Measurements from ENCODE around the gene PLK1. TPM values are rescaled to one million over a fixed set of nuclear protein-coding genes. Genes with fewer than 3 reads are reported as not detected.

Gene PLK1
- total and polyA plus RNA-seq, 2 of the 13 experiments (the other 11 are each of a cell fraction or from before 2014, with no cell fraction given), result 71.5 to 76.3 TPM

DNA sequence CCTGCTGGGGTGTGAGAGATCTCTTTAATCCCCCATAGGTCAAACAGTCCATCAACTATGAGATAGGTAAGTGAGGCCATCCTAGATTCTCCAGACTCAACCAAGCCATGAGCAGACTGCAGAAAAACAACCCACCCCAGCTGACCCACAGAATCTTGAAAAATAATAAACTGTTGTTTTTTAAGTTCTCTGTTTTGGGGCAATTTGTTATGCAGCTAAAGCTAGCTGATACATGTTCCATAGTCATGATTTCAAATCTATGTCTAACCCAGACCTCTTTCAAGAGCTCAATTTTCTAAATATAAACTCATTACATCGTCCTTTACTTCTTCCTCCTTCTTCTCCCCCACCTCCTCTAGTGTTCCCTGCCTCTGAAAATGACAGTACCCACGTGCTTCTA is 24.3 kb downstream of the PLK1 start:
- FAIRE-seq (no peak), ATAC-seq (no peak), DNase-seq (ENCODE audit: low spot score) (no peak)
- Histone ChIP-seq H3K27ac (ENCODE audit: extremely low read length, insufficient read depth, low read length) (no peak overlapping the region), H3K4me3 (replicated peaks in 1 of 3; ENCODE audit: insufficient read depth in 1 of 3, low read depth in 2 of 3, low read length in 3 of 3) (no peak overlapping the region), H3K4me2 (ENCODE audit: low read depth, low read length) (no peak overlapping the region), H3K27me3 (ENCODE audit: control insufficient read depth in 1 of 2, insufficient read depth in 2 of 2, low read length in 2 of 2) (no peaks in the 10 kb centered on the region), H4K20me1 (ENCODE audit: insufficient read depth, low read length) (no peaks in the 10 kb centered on the region), H3K9me3 (ENCODE audit: low read length) (no peaks in the 10 kb centered on the region), H3K9ac (ENCODE audit: insufficient read depth, low read depth, low read length) (no peak overlapping the region), H3K79me2 (ENCODE audit: insufficient read depth, low read length) (no peaks in the 10 kb centered on the region), H3K4me1 (ENCODE audit: insufficient read depth, low read length) (peaks cover 24% of the 10 kb centered on the region), H2AFZ (ENCODE audit: low read length) (no peak overlapping the region), H3K36me3 (replicated peaks in 1 of 2; ENCODE audit: control insufficient read depth in 1 of 2, insufficient read depth in 2 of 2, low read length in 2 of 2) (no peaks in the 10 kb centered on the region)
- in situ Hi-C loops (cut with HindIII; ENCODE audit: extremely low pct_ligation_motif_present, low pct_unique_long_range_greater_than_20kb) (no loop called here), intact Hi-C loops (cut with micrococcal nuclease; ENCODE audit: unreplicated experiment) (no loop called here)
- CTCF ChIA-PET (ENCODE audit: low intra/inter-chr PET ratio, low total read pairs), result no interaction called here
- peak; percentile 65; the same call in 1 of the 2 replicates for TF ChIP-seq CHD4 (IDR thresholded peaks at IDR 0.05; ENCODE audit: borderline replicate concordance, low read length)
- TF ChIP-seq TAF1 (CRISPR knock-in tag; IDR thresholded peaks at IDR 0.05), result no peak
- TF ChIP-seq RBAK (CRISPR knock-in tag; IDR thresholded peaks at IDR 0.05), result peak; percentile 96
- no peak for TF ChIP-seq RAD51 (IDR thresholded peaks at IDR 0.05; ENCODE audit: borderline replicate concordance)
- TF ChIP-seq, protein P1, sequence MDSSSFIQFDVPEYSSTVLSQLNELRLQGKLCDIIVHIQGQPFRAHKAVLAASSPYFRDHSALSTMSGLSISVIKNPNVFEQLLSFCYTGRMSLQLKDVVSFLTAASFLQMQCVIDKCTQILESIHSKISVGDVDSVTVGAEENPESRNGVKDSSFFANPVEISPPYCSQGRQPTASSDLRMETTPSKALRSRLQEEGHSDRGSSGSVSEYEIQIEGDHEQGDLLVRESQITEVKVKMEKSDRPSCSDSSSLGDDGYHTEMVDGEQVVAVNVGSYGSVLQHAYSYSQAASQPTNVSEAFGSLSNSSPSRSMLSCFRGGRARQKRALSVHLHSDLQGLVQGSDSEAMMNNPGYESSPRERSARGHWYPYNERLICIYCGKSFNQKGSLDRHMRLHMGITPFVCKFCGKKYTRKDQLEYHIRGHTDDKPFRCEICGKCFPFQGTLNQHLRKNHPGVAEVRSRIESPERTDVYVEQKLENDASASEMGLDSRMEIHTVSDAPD (CRISPR knock-in tag; IDR thresholded peaks at IDR 0.05), result no peak
- BruUV-seq (replicated peaks), result no TSS peak
- POLR2A ChIA-PET, result no interaction called here
- 27% methylated on average over 2 of the region's 2 CpGs for WGBS (ENCODE audit: low lambda C conversion rate)

DNA sequence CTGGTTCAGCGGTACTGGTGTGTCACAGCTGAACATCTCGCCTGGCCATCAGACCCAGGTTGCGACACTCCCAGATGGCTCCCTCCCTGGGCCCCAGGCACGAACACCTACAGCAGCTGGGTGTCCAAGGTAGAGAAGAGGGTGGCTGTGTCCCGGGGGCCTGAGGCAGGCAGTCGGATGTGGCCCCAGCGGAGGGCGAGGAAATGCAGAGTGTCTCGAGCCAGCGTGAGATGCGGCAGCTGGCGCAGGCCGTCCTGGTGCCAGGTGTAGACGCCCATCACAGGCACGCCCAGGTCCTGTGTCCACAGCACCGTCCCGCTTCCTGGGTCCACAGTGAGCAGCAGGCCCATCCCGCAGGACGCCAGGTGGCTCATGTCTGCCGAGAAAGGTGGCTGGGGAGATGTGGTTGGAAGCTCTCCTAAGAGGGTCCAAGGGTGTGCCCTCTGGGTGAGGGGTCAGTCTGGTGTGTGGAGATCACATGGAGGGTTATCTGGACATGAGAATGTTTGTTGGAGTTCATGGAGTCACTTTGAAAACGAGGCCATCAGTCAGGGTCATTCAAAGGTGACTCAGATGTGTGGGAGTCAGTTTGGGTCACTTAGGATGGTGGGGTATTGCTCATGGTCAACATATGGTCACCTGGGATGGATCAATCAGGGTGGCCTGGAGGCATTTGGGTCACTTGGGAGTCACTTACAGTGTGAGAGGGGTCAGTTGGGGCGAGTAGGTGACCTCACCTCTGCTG is 26.3 kb downstream of the PLK1 start:
- intact Hi-C loops (cut with micrococcal nuclease; ENCODE audit: unreplicated experiment), result no loop called here
- no peak for DNase-seq (ENCODE audit: low spot score)
- WGBS (ENCODE audit: low lambda C conversion rate), result 42% methylated on average over 22 of the region's 22 CpGs
- H3K9ac ChIP-seq (ENCODE audit: insufficient read depth, low read depth, low read length), result no peak overlapping the region
- ATAC-seq, result peak; percentile 64
- H3K4me2 ChIP-seq (ENCODE audit: low read depth, low read length), result peak overlapping the region; percentile 29
- peaks cover 25% of the 10 kb centered on the region for H3K4me1 ChIP-seq (ENCODE audit: insufficient read depth, low read length)
- peak; percentile 74 for FAIRE-seq
- in situ Hi-C loops (cut with HindIII; ENCODE audit: extremely low pct_ligation_motif_present, low pct_unique_long_range_greater_than_20kb), result no loop called here
- POLR2A ChIA-PET, result no interaction called here
- H4K20me1 ChIP-seq (ENCODE audit: insufficient read depth, low read length), result no peaks in the 10 kb centered on the region
- H3K9me3 ChIP-seq (ENCODE audit: low read length), result peaks cover 12% of the 10 kb centered on the region
- peak overlapping the region; percentile 22 for H3K27ac ChIP-seq (ENCODE audit: extremely low read length, insufficient read depth, low read length)
- H2AFZ ChIP-seq (ENCODE audit: low read length), result no peak overlapping the region
- H3K79me2 ChIP-seq (ENCODE audit: insufficient read depth, low read length), result no peaks in the 10 kb centered on the region
- CTCF ChIA-PET (ENCODE audit: low intra/inter-chr PET ratio, low total read pairs), result no interaction called here
- peak overlapping the region in 1 of 3 experiments; percentile 30; a peak in 1 of 6 replicates for H3K4me3 ChIP-seq (replicated peaks in 1 of 3; ENCODE audit: insufficient read depth in 1 of 3, low read depth in 2 of 3, low read length in 3 of 3)
- BruUV-seq (replicated peaks), result no TSS peak
- H3K27me3 ChIP-seq (ENCODE audit: control insufficient read depth in 1 of 2, insufficient read depth in 2 of 2, low read length in 2 of 2), result peaks cover 0 to 3% of the 10 kb centered on the region in 2 experiments; a peak in 1 of 5 replicates
- no peaks in the 10 kb centered on the region for H3K36me3 ChIP-seq (replicated peaks in 1 of 2; ENCODE audit: control insufficient read depth in 1 of 2, insufficient read depth in 2 of 2, low read length in 2 of 2)
- no peak for TF ChIP-seq ZSCAN30 (CRISPR knock-in tag; IDR thresholded peaks at IDR 0.05)
- no peak for TF ChIP-seq ZC3H13 (CRISPR knock-in tag; IDR thresholded peaks at IDR 0.05)
- TF ChIP-seq, protein P2, sequence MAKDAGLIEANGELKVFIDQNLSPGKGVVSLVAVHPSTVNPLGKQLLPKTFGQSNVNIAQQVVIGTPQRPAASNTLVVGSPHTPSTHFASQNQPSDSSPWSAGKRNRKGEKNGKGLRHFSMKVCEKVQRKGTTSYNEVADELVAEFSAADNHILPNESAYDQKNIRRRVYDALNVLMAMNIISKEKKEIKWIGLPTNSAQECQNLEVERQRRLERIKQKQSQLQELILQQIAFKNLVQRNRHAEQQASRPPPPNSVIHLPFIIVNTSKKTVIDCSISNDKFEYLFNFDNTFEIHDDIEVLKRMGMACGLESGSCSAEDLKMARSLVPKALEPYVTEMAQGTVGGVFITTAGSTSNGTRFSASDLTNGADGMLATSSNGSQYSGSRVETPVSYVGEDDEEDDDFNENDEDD (CRISPR knock-in tag; IDR thresholded peaks at IDR 0.05; ENCODE audit: borderline replicate concordance), result no peak
- TF ChIP-seq, protein P3, sequence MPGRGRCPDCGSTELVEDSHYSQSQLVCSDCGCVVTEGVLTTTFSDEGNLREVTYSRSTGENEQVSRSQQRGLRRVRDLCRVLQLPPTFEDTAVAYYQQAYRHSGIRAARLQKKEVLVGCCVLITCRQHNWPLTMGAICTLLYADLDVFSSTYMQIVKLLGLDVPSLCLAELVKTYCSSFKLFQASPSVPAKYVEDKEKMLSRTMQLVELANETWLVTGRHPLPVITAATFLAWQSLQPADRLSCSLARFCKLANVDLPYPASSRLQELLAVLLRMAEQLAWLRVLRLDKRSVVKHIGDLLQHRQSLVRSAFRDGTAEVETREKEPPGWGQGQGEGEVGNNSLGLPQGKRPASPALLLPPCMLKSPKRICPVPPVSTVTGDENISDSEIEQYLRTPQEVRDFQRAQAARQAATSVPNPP (CRISPR knock-in tag; IDR thresholded peaks at IDR 0.05), result no peak
- TF ChIP-seq ZNF768 (CRISPR knock-in tag; IDR thresholded peaks at IDR 0.05), result peak; percentile 73; the same call in 1 of the 2 replicates
- TF ChIP-seq, protein P4, sequence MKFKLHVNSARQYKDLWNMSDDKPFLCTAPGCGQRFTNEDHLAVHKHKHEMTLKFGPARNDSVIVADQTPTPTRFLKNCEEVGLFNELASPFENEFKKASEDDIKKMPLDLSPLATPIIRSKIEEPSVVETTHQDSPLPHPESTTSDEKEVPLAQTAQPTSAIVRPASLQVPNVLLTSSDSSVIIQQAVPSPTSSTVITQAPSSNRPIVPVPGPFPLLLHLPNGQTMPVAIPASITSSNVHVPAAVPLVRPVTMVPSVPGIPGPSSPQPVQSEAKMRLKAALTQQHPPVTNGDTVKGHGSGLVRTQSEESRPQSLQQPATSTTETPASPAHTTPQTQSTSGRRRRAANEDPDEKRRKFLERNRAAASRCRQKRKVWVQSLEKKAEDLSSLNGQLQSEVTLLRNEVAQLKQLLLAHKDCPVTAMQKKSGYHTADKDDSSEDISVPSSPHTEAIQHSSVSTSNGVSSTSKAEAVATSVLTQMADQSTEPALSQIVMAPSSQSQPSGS (CRISPR knock-in tag; IDR thresholded peaks at IDR 0.05), result no peak
- peak; percentile 28; the same call in 1 of the 2 replicates for TF ChIP-seq FOSL2 (CRISPR knock-in tag; IDR thresholded peaks at IDR 0.05)
- no peak for TF ChIP-seq KAT7 (CRISPR knock-in tag; IDR thresholded peaks at IDR 0.05; ENCODE audit: borderline replicate concordance)

All from HepG2 (cell line).